Measurements from ENCODE around the gene SLC35F1.
"Not testable (repeated sequence)": the region's sequence is repeated elsewhere in the genome, so short reads cannot be mapped to it uniquely, and the experiment has no call there.

SLC35F1 gene

GRCh38 chr6:118016532-118016931 is 109.5 kb downstream of the SLC35F1 start:
- no peak for DNase-seq

DNA sequence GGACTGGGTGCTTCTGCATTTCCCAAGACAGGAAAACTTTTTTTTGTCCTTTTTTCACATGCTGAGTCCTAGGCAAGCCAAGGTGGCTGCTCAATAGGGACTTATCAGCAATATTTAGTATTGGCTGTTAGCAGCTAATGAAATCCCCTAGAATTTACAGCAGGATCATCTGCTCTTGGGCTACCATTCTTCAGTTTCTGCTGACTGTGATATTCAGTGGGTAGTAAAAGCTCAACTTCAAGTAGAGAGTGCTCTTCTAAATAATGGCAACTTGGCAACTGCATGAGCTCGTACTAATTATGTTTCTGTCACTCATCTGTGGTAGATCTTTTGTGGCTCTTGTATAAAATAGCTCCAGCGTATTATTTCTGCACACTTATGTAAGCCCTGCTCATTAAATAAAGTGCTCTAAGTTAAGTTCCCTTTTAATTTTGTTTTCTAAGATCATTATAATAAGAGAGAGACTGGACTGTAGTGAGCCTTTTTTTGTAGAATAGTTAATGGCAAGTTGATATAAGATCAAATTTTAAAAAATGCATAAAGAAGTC is 110.3 kb downstream of the SLC35F1 start:
- no peak for DNase-seq

- DNase-seq = no peak
Measured at GRCh38 chr6:118023771-118024170, 116.7 kb downstream of the SLC35F1 start.

DNA sequence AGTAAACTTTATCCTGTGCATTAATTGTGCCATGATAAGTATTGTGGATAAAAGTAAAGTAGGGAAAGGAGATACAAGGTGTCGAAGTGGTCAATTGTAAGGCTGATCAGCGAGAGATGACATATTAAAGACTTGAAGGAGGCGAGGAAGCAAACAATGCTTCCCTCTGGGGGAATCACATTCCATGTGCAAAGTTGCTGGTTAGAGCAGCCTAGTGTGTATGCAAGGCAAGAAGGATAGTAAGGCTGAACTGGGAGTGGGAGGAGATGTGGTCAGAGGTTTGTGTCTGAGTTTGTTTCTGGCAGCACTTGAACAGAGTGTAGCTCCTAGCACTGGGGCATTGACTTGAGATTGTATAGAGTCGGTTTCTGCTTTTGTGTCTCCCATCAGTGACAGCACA is 122.9 kb downstream of the SLC35F1 start:
- DNase-seq = no peak

GRCh38 chr6:118037479-118037878 is 130.4 kb downstream of the SLC35F1 start:
- not testable (repeated sequence) for DNase-seq

DNA sequence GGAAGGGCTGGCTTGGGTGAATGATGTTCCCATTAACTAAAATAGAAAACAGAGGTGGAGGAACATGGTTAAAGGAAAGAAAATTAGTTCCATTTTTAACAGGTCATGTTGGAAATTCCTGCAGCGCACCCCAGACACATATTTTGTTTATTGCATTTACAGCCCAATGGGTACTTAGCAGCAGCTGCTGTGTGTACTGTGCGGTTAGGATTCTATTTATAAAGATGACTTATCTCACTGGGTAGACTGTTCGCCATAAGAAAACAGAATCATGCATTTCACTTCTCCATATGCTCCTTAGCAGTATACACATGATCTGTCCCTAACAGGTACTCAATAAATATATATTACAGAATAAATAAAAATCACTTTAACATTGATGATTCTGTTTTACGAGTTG is 135.8 kb downstream of the SLC35F1 start:
- no peak for DNase-seq

DNA sequence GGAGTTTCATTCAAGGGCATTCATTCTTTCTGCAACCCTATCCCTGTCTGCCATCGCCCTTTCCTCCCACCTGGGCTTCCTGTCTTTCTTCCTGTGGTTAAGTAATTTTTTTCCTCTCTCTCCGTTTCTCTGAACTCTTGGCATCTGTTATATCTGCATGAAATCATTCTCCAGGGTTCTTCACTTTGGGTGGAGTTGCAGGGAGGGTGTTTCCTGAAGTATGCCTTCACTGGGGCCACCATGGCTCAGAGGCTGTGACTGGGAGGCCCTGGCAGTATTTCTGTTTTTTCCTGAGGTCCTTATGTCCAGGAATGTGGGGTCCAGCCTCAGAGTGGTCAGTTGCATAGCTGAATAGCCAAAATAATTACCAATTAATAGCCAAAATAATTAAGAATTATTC is 137.2 kb downstream of the SLC35F1 start:
- no peak for DNase-seq

- no peak for DNase-seq
Measured at GRCh38 chr6:118054082-118054481, 147.0 kb downstream of the SLC35F1 start.

GRCh38 chr6:118061666-118062065 is 154.6 kb downstream of the SLC35F1 start:
- no peak for DNase-seq

- DNase-seq = no peak
Measured at GRCh38 chr6:118080547-118080946, 173.5 kb downstream of the SLC35F1 start.

DNA sequence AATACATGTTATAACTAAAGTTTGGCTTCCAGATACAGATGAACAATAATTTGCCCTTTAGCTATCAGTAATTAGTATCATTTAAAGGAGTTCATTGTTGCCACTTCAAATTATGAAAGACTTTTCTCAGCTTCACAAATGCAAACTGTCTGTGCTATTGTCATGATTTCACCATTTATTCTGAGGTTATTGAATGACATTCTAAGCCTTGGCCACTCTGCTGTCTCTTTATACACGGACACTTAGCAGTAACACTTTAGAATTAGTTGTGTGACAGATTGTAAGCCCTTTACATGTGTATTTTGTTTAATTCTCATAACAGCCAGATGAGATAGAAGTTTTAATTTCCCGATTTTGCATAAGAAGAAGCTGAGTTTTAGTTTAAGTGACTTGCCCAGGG is 176.6 kb downstream of the SLC35F1 start:
- DNase-seq = no peak

DNA sequence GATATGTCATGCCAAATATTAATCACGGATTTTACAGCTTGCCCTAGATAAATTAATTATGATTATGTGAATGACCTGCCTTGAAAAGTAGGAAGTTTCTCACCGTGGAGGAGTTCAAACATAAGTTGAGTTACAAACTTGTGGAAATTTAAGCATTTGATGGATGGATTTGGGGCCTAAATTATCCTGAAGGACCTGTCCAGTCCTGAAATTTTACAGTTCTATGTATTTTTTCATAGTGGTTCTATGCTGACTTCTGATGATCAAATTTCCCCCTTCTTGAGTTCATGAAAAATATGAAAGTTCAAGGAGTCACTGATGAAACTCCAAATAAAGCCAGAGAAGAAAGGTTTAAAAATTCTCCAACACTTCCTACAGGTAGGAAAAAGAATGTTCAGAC is 178.6 kb downstream of the SLC35F1 start:
- DNase-seq = no peak

DNA sequence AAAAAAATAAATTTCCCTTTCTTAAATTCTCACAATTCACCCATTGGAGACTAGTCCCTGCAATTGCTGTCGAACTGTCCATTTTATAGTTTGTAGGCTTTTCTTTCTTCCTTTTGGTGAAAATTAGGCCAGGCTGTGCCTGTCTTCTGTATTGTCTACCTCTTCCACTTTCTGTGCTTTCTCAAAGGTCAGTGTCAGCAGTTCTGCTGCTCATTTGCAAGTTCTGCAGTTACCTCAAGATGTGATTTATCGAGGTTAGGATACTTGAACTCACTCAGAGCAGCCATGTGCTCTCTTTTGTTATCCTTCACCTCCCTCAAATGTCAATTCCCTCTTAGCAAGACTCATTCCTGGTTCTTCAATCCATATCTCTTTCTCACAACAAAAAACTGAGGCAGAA is 179.1 kb downstream of the SLC35F1 start:
- DNase-seq = no peak

GRCh38 chr6:118092086-118092485 is 185.0 kb downstream of the SLC35F1 start:
- no peak for DNase-seq

DNA sequence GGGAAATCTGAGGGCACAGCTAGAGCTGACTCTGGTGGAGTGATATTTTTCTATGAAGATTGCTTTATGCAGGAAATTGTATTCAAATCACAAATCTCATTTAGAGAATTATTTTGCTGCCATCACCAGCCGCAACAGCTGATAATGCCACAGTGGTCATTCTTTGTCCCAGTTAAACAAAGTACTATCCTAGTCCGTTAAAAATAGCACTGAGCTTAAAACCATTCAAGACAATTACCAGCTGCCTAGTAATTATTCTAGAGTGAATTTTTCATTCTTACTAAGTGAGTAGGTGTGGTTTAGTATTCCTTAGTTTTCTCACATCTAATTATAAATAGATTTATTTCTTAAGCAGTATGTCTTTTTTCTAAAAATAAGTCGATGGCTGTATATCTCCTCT is 190.5 kb downstream of the SLC35F1 start:
- DNase-seq = no peak

DNA sequence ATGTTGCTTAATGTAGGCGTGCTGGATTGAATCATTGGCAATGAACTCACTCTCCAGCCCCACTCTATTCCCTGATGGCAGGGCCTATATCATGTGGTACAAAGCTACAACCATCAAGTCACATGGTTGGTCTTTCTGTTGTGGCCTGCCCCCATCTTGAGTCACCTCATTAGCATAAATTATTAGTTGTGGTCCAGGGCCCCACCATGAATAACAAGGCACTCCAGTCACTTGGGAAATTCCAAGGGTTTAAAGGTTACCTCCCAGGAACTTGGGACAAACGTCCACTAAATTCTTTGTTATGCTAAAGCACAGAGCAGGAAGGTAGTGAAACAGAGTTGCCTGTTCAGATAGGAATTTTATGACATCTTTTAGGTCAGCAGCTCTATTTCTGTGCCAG is 193.7 kb downstream of the SLC35F1 start:
- DNase-seq = no peak

GRCh38 chr6:118101220-118101619 is 194.2 kb downstream of the SLC35F1 start:
- no peak for DNase-seq

- DNase-seq = no peak
Measured at GRCh38 chr6:118101831-118102345, 194.8 kb downstream of the SLC35F1 start.

GRCh38 chr6:118102401-118102800 is 195.3 kb downstream of the SLC35F1 start:
- DNase-seq = no peak

- DNase-seq = no peak
Measured at GRCh38 chr6:118103381-118104146, 196.5 kb downstream of the SLC35F1 start.

GRCh38 chr6:118122161-118122725 is 215.2 kb downstream of the SLC35F1 start:
- DNase-seq = no peak

GRCh38 chr6:118122801-118123200 is 215.7 kb downstream of the SLC35F1 start:
- DNase-seq = no peak

DNA sequence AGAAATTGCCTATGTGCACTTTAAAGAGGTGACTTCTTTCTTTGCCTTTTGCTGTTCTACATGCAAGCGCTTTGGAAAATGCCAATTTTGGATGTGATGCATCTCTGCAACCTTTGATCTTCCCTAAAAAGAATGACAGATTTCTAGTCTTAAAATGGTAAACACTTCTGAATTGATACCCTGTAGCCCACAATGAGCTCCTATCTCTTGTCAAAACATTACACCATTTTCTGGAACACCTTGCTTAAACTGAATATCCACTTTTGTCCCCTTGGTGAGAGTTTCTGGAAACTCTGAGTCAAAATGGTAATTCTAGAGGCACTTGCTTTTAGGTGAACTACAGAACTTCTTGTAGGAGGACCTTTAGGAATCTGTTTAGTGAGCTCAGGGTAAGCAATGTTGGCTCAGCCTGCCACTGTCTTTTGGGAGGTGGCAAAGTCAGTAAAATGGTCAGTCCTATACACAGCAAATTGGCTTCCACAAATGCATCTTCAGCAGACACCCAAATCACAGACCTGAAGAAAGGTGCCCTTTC is 216.5 kb downstream of the SLC35F1 start:
- no peak for DNase-seq

DNA sequence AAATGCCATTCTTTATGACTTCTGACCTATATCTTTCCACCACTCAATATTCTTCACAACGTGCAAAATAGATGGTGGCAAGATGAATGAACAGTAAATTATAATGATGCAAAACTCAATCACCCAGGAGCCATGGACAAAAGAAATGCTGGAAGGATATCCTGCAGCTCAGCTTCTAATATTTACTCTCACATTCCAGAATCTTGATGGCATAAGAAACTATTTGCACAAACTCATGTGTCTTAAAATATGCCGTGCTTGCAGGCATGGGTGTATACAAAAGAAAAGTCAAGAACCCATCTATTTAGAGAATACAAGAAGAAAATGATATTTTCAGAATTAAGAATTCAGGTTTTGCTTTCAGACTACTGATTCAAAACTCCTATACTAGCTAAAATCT is 217.8 kb downstream of the SLC35F1 start:
- DNase-seq = no peak
